Hypothalamus (tissue), 51 donors: Measurements from ENCODE around the gene RFXANK.
"Not testable (repeated sequence)": the region's sequence is repeated elsewhere in the genome, so short reads cannot be mapped to it uniquely, and the experiment has no call there.

ENCODE experiments used
- DNase-seq, 51 donors: peaks; one replicate each; lab custom pipeline; 2025; lab: John Stamatoyannopoulos, UW

RFXANK gene

GRCh38 chr19:19169236-19170052 is 22.6 kb upstream of the RFXANK start:
- no peak for DNase-seq

GRCh38 chr19:19170053-19170872 is 21.8 kb upstream of the RFXANK start, which contains the start of gene MEF2B:
TSS of gene MEF2B (minus strand) at chr19:19170263. CDS start at chr19:19150735, 19,528 bp downstream.
- peak in 33 of 51 donors; percentile 1 to 76 (median 23) for DNase-seq

GRCh38 chr19:19170873-19171672 is 21.0 kb upstream of the RFXANK start:
- DNase-seq: no peak

DNA sequence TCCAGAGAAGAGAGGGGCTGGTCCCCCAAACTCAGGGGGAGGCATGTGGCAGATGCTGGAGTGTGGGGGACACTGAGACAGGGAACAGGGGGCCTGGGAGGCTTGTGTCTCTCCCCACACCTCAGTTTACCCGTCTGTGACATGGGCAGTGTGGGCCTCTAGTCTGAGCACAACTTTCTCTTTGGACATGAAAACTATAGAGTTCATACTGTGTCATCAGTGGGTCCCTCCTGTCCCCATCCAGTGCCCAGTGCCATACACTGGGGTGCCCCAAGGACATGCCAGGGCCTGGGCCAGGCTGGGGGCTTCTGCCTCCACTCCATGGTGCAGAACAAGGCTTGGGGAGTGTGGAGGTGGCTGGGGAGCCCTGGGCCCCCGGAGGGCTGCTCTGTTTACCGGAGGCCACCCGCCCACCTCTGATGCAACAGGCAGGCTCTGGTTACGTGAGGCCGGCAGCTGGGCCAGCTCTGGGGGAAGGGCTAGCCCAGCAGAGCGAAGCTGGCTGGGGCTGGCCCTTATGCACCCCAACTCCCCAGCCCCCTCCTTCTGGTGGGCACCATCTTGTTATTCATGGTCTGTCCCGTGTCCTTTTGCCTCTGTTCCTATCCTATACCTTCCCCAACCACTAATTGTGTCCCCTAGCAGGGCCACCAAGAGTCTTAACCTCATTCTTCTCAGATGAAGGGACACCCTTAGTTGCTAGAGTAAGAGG is 20.1 kb upstream of the RFXANK start:
- no peak for DNase-seq

DNA sequence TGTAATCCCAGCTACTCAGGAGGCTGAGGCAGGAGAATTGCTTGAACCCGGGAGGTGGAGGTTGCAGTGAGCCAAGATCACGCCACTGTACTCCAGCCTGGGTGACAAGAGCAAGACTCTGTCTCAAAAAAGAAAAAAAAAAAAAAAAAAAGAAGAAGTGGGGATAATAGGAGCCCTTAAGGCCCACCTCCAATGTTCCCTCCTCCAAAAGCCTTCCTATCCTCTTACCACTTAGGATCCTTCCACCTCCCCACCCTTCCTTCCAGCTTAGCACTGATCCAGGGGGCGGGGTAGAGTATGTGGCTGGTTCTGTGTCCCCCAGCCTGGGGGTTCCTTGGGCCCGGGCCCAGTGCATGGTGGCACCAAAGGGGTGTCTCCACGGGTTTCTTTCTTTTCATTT is 18.8 kb upstream of the RFXANK start:
- not testable (repeated sequence) for DNase-seq

DNA sequence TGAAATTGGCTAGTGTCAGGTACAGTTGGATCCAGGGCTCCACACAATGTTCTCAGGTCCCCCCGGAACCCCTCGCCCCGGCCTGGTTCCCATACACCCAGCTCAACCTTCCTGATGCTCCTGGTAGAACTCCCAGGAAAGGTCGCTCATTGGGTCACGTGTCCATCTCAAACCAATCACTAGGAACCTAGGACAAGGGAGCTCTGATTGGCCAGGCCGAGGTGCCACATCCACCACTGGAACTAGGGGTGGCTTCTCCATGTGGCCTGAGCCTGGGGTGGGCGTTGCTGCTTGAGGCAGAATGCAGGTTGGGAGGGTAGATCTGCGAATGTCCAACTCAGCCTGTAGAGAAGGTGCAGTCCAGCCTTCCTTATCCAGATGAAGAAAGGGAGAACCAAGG is 15.1 kb upstream of the RFXANK start:
- DNase-seq: no peak

- DNase-seq: no peak
These were observed 12.3 kb upstream of the RFXANK start for GRCh38 chr19:19179548-19180441.

DNA sequence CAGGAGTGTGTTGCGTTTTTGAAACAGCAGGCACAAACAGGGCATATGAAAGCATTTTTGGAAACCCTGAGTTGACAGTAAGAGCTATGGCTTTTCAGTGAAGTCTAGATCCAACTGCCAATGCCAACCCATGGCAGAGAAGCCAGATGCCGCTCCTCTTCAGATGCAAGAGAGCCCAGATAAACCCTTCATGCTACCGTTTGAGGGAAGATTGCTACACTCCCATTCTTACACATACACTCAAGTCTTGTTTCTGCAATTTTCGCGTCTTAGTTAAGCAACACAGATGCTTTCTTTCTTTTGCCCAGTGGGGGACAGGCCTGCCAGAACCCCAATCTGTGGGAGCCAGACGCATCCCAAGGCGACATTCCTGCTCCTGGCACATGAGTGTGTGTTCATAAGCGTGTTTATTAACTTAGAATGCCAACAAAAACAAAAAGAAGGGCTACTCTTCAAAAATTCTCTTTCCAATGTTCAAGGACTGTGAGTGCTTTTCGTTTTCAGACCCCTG is 10.5 kb upstream of the RFXANK start:
- DNase-seq: no peak

- peak in 1 of 51 donors; percentile 16 for DNase-seq
These were observed 6.0 kb upstream of the RFXANK start for GRCh38 chr19:19185853-19186740.

- no peak for DNase-seq
These were observed 5.3 kb upstream of the RFXANK start for GRCh38 chr19:19186742-19187141.

DNA sequence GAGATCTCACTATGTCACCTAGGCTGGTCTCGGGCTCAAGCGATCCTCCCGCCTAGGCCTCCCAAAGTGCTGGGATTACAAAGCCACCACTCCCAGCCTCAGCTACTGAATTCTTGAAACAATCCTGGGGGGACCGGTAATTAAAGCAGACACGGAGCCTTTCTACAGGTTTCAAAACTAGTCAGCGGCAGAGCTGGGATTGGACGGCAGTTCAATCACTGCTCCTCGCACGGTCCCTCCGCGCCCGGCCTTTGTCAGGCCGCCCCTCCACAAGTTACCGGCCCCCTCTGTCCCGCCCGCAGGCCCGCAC is 335 bp upstream of the RFXANK start:
- peak in 1 of 51 donors; percentile 29 for DNase-seq

DNA sequence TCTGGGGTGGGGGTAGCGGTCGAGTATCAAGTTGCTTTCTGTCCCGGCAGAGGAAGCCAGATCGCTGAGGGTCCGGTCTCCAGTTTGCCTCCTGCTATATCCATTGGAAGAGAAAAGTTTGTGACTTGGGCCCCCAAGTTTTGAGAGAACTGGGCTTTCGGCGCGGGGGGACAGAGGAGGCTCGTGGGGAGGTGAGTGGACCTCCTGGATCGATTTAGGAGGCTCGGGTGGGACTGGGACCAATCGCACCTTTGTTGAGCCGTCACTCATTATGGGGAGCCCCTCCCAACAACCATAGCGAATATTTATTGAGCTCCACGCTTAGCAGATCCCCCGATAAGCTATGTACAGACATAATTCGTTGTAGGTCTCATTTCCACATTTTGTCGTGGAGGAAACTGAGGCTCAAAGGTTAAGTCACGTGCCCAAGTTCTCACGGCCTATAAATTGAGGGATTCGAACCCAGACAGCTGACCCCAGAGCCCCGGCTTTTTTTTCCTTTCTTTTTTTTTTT is 909 bp downstream of the RFXANK start:
- no peak for DNase-seq

DNA sequence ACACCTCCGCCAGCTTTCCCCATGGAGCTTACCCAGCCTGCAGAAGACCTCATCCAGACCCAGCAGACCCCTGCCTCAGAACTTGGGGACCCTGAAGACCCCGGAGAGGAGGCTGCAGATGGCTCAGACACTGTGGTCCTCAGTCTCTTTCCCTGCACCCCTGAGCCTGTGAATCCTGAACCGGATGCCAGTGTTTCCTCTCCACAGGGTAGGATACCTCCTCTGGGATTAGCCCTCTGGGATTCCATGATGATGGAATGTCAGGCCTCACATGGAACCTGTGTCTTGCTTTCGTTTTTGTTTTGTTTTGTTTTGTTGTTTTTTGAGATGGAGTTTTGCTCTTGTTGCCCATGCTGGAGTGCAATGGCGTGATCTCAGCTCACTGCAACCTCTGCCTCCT is 1.9 kb downstream of the RFXANK start:
- no peak for DNase-seq

DNA sequence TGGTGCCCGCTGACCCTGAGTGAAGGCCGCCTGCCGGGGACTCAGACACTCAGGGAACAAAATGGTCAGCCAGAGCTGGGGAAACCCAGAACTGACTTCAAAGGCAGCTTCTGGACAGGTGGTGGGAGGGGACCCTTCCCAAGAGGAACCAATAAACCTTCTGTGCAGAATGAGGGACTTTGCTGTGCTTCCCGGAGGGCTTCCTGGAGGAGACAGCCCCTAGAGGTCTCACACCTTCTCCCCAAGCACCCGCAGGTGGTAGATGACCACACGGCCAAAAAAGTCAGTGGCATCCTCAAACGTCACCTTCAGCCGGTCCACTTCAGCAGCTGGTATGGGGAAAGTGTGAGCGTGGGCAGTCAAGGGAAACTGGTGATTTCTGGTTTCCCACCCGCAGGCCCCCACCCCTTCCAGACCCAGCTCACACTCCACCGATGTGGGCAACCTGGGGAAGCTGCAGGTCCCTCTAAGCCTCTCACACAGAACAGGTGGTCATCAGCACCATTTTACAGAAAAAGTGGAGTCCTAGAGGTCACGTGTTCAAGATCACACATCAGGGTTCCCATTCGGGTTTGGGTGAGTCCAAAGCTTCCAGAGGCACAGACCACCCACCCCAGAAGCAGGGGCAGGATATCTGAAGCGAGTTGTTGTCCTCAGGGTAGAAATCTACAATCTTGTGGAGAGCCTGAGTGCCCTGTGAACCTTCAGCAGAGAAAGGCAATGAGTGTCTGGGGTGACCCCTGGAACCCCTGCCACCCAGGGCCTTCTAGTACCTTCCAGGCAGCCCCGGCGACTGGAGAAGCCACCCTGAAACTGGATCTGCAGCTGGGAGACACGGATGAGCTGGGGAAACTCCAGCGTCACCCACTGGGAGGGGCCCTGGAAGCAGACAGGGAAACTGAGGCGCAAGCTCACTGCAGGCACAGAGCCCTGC is 9.9 kb downstream of the RFXANK start:
- DNase-seq: no peak

- DNase-seq: peak in 1 of 51 donors; percentile 36
These were observed 10.6 kb downstream of the RFXANK start for GRCh38 chr19:19202707-19203011.

DNA sequence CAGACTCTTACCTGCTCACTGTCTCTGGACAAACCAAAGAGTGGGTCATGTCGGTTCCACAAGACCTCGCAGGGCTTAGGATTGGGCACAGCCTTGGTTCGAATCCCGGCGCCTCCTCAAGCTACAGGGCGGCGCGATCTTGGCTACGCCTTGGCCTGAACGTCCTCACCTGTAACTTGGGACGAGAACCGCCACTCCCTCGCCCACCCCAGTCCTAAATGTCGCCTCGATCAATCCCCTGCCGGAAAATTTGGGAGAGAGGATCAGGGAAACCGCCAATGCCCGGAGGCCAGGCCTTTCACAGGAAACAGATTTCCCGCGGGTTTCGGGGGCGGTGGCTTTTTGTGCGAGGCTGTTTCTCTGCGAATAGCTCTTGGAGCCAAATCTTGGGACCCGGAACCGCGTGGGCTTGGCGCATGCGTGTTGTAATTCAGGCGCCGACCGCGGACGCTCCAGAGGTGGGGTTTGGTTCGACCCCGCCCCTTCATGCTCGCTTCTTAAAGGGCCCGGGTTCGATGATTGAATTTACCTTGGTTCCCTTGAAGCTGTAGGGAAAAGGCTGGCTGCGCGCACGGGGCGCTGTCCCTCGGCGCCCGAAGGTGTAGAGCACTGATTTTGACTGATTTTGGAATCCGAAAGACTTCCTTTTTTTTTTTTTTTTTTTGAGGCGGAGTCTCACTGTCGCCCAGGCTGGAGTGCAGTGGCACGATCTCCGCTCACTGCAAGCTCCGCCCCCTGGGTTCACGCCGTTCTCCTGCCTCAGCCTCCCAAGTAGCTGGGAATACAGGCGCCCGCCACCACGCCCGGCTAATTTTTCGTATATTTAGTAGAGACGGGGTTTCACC is 11.2 kb downstream of the RFXANK start, which contains the start of gene NR2C2AP:
Gene NR2C2AP, minus strand, starts transcription at position 403 of the 845 bp plus-strand sequence. Its CDS starts 354 bp downstream, at position 49.
- DNase-seq: peak; percentile 23 to 91 (median 83)
